Activated CD8-positive, alpha-beta memory T cell treated with anti-CD3 and anti-CD28 coated beads, Interleukin-2, amount 50 U/mL, for 24 hours (primary cell): ENCODE results near the gene CSF2RB.
"Not testable (repeated sequence)": the region's sequence is repeated elsewhere in the genome, so short reads cannot be mapped to it uniquely, and the experiment has no call there.

Experiments
- DNase-seq: peaks from one replicate; pipeline ENCODE4 v3.0.0-alpha.2; 2020; ENCODE audit errors: extremely low read depth

Gene CSF2RB

GRCh38 chr22:36968249-36968964 lies 55.0 kb downstream of the CSF2RB start:
- no peak for DNase-seq

- DNase-seq: no peak
These were observed 58.1 kb downstream of the CSF2RB start for GRCh38 chr22:36971341-36972125.

GRCh38 chr22:36976606-36977005 lies 63.2 kb downstream of the CSF2RB start:
- DNase-seq: no peak

- peak; percentile 44 for DNase-seq
These were observed 64.0 kb downstream of the CSF2RB start for GRCh38 chr22:36977401-36977861.

GRCh38 chr22:36977947-36978660 lies 64.7 kb downstream of the CSF2RB start:
- DNase-seq: peak; percentile 75

- DNase-seq: no peak
These were observed 65.8 kb downstream of the CSF2RB start for GRCh38 chr22:36979016-36979910.

- no peak for DNase-seq
These were observed 67.9 kb downstream of the CSF2RB start for GRCh38 chr22:36981247-36981775.

GRCh38 chr22:36982136-36982535 lies 68.7 kb downstream of the CSF2RB start:
- DNase-seq: no peak

GRCh38 chr22:36985211-36985889 lies 71.9 kb downstream of the CSF2RB start:
- no peak for DNase-seq

GRCh38 chr22:36986242-36986821 lies 72.9 kb downstream of the CSF2RB start:
- DNase-seq: peak; percentile 6

GRCh38 chr22:36988075-36988832 lies 74.8 kb downstream of the CSF2RB start:
- DNase-seq: no peak

GRCh38 chr22:36989012-36989411 lies 75.6 kb downstream of the CSF2RB start:
- DNase-seq: not testable (repeated sequence)
